Measurements from ENCODE around the gene CDH22.

The CDH22 gene

DNA sequence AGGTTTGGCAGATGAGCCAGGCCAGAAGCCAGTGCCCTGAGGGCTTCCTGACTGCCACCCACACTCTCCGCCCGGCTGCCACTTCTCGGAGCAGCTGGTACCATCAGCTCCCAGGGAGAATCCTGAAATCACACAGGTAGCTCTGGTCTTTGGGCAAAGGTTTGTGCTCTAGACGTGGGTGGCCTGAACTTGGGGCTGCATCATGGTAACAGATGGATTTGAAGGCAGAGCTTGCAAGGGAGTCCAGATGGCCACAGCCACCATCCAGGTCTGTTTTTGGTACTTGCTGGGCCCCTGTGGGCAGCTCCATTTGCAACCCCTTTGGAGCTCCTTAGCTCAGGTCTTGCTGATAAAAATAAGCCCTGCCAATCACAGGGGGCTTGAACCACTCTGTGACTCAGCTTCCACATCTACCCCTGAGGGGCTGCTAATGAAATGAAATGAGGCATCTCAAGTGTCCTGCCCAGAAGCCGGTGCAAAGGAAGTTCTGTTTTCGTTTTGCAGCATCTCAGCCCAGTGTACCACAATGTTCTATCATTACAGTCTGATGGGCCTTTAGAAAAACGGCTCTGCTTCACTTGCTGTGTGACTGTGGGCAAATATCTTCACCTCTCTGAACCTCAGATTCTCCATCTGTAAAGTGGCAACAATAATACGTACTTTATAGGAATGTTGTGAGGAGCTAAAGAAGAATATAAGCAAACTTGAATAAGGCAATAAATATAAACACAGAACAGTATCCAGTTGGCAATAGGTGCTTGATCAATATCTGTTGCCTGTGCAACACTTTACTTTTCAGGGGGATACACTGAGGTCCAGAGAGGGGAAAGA is 25.1 kb upstream of the CDH22 start:
- peaks cover 27% of the 10 kb centered on the region for H3K4me1 Mint-ChIP-seq
- TF ChIP-seq, protein P1, sequence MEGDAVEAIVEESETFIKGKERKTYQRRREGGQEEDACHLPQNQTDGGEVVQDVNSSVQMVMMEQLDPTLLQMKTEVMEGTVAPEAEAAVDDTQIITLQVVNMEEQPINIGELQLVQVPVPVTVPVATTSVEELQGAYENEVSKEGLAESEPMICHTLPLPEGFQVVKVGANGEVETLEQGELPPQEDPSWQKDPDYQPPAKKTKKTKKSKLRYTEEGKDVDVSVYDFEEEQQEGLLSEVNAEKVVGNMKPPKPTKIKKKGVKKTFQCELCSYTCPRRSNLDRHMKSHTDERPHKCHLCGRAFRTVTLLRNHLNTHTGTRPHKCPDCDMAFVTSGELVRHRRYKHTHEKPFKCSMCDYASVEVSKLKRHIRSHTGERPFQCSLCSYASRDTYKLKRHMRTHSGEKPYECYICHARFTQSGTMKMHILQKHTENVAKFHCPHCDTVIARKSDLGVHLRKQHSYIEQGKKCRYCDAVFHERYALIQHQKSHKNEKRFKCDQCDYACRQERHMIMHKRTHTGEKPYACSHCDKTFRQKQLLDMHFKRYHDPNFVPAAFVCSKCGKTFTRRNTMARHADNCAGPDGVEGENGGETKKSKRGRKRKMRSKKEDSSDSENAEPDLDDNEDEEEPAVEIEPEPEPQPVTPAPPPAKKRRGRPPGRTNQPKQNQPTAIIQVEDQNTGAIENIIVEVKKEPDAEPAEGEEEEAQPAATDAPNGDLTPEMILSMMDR (IDR thresholded peaks at IDR 0.05; ENCODE audit: unreplicated experiment in 3 of 3): no peak
- no peaks in the 10 kb centered on the region for H3K36me3 Mint-ChIP-seq (ENCODE audit: low read depth)
- H3K27ac Mint-ChIP-seq: no peak overlapping the region
- no peak overlapping the region for H3K4me3 Mint-ChIP-seq
- H3K27me3 Mint-ChIP-seq (ENCODE audit: low read depth): peaks cover 41% of the 10 kb centered on the region
- no peaks in the 10 kb centered on the region for H3K9me3 Mint-ChIP-seq

DNA sequence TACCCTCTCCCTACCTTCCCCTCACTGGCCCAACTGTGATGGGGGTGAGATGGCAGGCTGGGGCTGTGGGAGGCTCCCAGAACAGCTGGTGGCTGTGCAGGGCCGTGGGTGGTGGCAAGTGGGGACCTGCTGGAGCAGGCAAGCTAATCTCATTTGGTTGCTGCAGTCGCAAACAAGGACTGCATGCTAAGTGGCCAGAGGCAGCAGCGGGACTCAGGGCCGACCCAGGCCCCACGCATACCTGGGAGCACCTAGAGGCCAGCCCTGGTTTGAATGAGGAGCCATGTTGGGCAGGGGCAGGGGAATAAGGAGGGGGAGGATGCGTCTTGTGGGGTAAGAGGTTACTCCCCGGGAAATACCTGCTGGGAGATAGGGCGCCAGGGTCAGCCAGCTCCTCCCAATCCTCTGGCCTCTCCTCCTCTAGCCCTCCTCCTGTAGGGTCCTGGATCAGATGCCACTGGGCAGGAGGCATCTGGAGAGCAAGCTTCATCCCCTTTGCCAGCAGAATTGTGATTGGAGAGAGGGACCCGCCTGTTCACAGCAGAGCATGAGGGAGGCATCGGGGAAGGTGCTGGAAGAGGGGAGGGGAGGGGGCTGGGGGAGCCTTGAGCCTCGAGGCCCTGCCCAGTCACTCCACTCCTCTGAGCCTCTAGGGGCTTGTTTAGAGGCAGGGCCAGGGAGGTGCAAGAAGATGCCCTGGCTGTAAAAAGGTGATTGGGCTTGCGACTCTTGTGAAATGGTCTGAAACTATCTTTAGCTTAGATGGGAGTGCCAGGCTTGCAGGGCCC is 24.3 kb upstream of the CDH22 start:
- H3K27ac Mint-ChIP-seq: no peak overlapping the region
- H3K4me3 Mint-ChIP-seq: no peak overlapping the region
- H3K9me3 Mint-ChIP-seq: no peaks in the 10 kb centered on the region
- TF ChIP-seq, protein P1 (IDR thresholded peaks at IDR 0.05; ENCODE audit: unreplicated experiment in 3 of 3): no peak
- H3K4me1 Mint-ChIP-seq: peaks cover 27% of the 10 kb centered on the region
- no peaks in the 10 kb centered on the region for H3K36me3 Mint-ChIP-seq (ENCODE audit: low read depth)
- H3K27me3 Mint-ChIP-seq (ENCODE audit: low read depth): peaks cover 41% of the 10 kb centered on the region

DNA sequence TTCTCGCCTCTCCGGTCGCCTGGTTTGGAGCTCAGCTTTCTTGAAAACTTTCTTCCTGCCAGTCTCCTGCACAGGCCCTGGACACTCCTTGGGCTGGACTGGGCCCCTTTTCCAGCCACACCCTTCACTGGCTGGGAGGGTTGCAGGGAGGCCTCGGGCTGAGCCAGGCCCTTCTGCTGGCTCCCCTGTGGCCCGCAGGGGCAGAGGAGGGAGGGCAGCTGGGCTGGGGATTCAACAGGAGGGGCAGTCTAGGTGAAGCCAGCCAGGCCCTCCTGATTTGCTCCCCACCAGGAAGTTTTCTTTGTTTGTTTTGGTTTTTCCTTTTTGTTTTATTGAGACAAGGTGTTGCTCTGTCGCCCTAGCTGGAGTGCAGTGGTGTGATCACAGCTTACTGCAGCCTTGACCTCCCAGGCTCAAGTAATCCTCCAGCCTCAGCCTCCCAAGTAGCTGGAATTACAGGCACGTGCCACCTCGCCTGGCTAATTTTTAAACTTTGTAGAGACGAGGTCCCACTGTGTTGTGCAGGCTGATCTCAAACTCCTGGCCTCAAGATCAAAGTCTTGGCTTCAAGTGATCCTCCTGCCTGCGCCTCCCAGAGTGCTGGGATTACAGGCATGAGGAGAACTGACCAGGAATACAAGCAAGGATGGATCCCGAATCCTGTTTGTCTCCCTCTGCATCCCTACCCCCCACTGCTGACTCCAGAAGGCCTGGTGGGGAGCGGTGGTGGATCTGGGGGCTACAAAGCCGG is 23.5 kb upstream of the CDH22 start:
- TF ChIP-seq, protein P1 (IDR thresholded peaks at IDR 0.05; ENCODE audit: unreplicated experiment in 3 of 3): no peak
- Mint-ChIP-seq H3K4me3 (no peak overlapping the region), H3K9me3 (no peaks in the 10 kb centered on the region), H3K36me3 (ENCODE audit: low read depth) (no peaks in the 10 kb centered on the region), H3K27me3 (ENCODE audit: low read depth) (peaks cover 41% of the 10 kb centered on the region), H3K27ac (no peak overlapping the region), H3K4me1 (peaks cover 27% of the 10 kb centered on the region)

DNA sequence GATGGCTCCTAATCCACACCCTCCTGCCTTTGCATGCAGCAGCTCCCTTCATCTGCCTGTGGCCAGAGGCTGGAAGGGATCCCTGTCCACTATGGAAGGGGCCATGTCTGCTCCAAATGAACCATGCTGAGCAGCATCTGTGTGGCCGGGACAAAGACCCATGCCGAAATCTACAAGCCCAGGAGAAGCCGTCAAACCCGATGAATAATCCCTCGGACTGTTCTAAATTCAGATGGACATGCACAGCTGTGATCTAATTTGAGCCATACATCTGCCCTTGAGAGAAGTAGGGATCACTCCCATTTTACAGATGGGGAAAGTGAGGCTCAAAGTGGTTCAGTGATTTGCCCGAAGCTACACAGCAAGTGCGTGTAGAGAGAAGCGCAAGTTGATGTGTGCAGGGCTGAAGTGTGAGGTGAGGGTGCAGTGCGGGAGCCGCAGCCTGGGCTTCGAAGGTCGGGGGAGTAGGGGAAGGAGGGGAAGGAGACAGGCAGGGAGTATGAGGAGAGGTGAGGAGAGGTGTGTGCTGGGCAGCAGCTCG is 22.6 kb upstream of the CDH22 start:
- Mint-ChIP-seq H3K27me3 (ENCODE audit: low read depth) (peaks cover 40% of the 10 kb centered on the region), H3K9me3 (no peaks in the 10 kb centered on the region), H3K4me3 (no peak overlapping the region), H3K27ac (no peak overlapping the region), H3K4me1 (peaks cover 27% of the 10 kb centered on the region), H3K36me3 (ENCODE audit: low read depth) (no peaks in the 10 kb centered on the region)
- TF ChIP-seq, protein P1 (IDR thresholded peaks at IDR 0.05; ENCODE audit: unreplicated experiment in 3 of 3): no peak

DNA sequence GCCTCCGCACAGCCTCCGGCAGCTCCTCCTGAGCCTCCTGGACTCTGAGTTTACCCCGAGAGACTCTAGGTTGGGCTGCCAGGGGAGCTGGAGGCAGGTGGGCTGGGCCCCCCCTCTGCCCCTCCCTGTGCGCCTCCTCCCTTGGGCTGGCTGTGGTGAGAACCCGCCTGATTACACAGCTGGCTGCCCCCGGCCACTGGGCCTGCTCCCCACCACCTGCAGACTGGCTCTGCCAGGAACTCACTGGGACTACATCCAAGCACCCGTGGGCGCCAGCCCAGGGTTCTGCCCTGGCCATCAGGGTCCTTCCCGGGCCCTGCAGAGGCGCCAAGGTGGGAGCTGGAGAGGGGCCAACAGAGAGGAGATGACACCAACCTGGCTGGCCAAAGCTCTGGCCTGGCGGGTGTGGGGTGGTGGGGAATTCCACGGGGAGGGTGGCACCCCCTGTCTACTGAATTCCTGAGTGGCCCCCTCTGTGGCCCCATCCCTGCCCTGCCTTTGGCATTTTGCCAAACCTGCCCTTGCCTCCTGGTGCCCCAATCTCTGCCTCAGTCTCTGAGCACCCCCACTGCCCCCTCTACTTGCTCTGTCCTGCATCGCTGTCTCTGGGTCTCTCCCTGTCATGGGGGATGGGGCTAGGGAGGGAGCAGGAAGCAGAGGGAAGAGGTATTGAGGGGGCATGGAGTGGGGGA is 21.9 kb upstream of the CDH22 start:
- TF ChIP-seq, protein P1 (IDR thresholded peaks at IDR 0.05; ENCODE audit: unreplicated experiment in 3 of 3): no peak
- Mint-ChIP-seq H3K36me3 (ENCODE audit: low read depth) (no peaks in the 10 kb centered on the region), H3K27me3 (ENCODE audit: low read depth) (peaks cover 40% of the 10 kb centered on the region)

More for the DNA sequence above, 21.9 kb upstream of the CDH22 start:
- H3K27ac Mint-ChIP-seq: peak overlapping the region in 1 of 3 experiments; percentile 2
- H3K4me3 Mint-ChIP-seq: no peak overlapping the region
- H3K9me3 Mint-ChIP-seq: no peaks in the 10 kb centered on the region
- peaks cover 27% of the 10 kb centered on the region for H3K4me1 Mint-ChIP-seq

Data from nephron (organoid).